Middle frontal gyrus (tissue), 1 donor: ENCODE data around the gene SERPINE1.

Source experiments
- DNase-seq: peaks from one replicate; pipeline ENCODE4 v3.0.0-alpha.2; 2015; ENCODE audit warnings: low spot score; ENCODE audit errors: extremely low spot score

The SERPINE1 gene

GRCh38 chr7:101153969-101154692 is 27.2 kb downstream of the SERPINE1 start, which contains the start of gene AP1S1:
Gene AP1S1 (plus strand): TSS chr7:101154476. CDS start chr7:101154515, 39 bp downstream.
- DNase-seq, result peak; percentile 85

GRCh38 chr7:101154693-101155102 is 27.8 kb downstream of the SERPINE1 start:
- DNase-seq, result no peak

GRCh38 chr7:101155303-101155702 is 28.4 kb downstream of the SERPINE1 start:
- no peak for DNase-seq

- DNase-seq, result no peak
These were observed 29.4 kb downstream of the SERPINE1 start for GRCh38 chr7:101156277-101156676.

GRCh38 chr7:101156866-101157589 is 30.1 kb downstream of the SERPINE1 start:
- DNase-seq, result no peak

- DNase-seq, result no peak
These were observed 33.1 kb downstream of the SERPINE1 start for GRCh38 chr7:101159696-101160674.

GRCh38 chr7:101160910-101161309 is 34.0 kb downstream of the SERPINE1 start:
- DNase-seq, result no peak

GRCh38 chr7:101161692-101162471 is 35.0 kb downstream of the SERPINE1 start:
- DNase-seq, result no peak

- no peak for DNase-seq
These were observed 35.8 kb downstream of the SERPINE1 start for GRCh38 chr7:101162551-101163278.

GRCh38 chr7:101163279-101164070 is 36.6 kb downstream of the SERPINE1 start:
- DNase-seq, result no peak

- no peak for DNase-seq
These were observed 37.4 kb downstream of the SERPINE1 start for GRCh38 chr7:101164071-101164840.

GRCh38 chr7:101165075-101165957 is 38.4 kb downstream of the SERPINE1 start, which contains the start of gene VGF:
Gene VGF (minus strand): TSS chr7:101165569. CDS start chr7:101164843, 726 bp downstream.
- DNase-seq, result peak; percentile 83

GRCh38 chr7:101165958-101166647 is 39.2 kb downstream of the SERPINE1 start:
- DNase-seq, result no peak

GRCh38 chr7:101166648-101166908 is 39.7 kb downstream of the SERPINE1 start:
- no peak for DNase-seq

- no peak for DNase-seq
These were observed 40.2 kb downstream of the SERPINE1 start for GRCh38 chr7:101166909-101167644.
